Parathyroid adenoma (tissue), 2 donors: ENCODE results near the gene PPP1CB.

Experiments
- H2AFZ ChIP-seq: fragments of 300-600 bp; sonication (generic); one replicate; pipeline ENCODE4 v1.7.0; 2017; ENCODE audit warnings: antibody characterized with exemption, mild to moderate bottlenecking
- H3K27ac ChIP-seq: fragments of 300-600 bp; sonication (generic); one replicate; pipeline ENCODE4 v1.7.0; 2017
- H3K27me3 ChIP-seq: fragments of 300-600 bp; sonication (generic); one replicate; pipeline ENCODE4 v1.7.0; 2017; ENCODE audit warnings: low read length; ENCODE audit not compliant: control insufficient read depth, insufficient read depth
- H3K36me3 ChIP-seq: fragments of 300-600 bp; sonication (generic); one replicate; pipeline ENCODE4 v1.7.0; 2017; ENCODE audit warnings: low read length; ENCODE audit not compliant: control insufficient read depth, insufficient read depth
- H3K4me1 ChIP-seq: fragments of 300-600 bp; sonication (generic); one replicate; pipeline ENCODE4 v1.7.0; 2017; ENCODE audit warnings: control low read depth
- H3K4me2 ChIP-seq: fragments of 300-600 bp; sonication (generic); one replicate; pipeline ENCODE4 v1.7.0; 2017; ENCODE audit warnings: low read length
- H3K4me3 ChIP-seq: fragments of 300-600 bp; sonication (generic); one replicate; pipeline ENCODE4 v1.7.0; 2017; ENCODE audit warnings: low read depth, low read length
- H3K79me2 ChIP-seq: fragments of 300-600 bp; sonication (generic); one replicate; pipeline ENCODE4 v1.7.0; 2017; ENCODE audit warnings: control low read depth
- H3K9ac ChIP-seq: fragments of 300-600 bp; sonication (generic); one replicate; pipeline ENCODE4 v1.7.0; 2017; ENCODE audit warnings: mild to moderate bottlenecking
- H3K9me3 ChIP-seq: fragments of 300-600 bp; sonication (generic); one replicate; pipeline ENCODE4 v1.7.0; 2017; ENCODE audit warnings: low read length; ENCODE audit not compliant: control insufficient read depth
- TF ChIP-seq, protein P1 (sequence below): fragments of 300-600 bp; sonication (generic); IDR thresholded peaks from one replicate; pipeline ENCODE4 v1.7.0; 2017; ENCODE audit warnings: antibody characterized with exemption, mild to moderate bottlenecking
- donor health status: primary hyperparathyroidism.

Gene PPP1CB

DNA sequence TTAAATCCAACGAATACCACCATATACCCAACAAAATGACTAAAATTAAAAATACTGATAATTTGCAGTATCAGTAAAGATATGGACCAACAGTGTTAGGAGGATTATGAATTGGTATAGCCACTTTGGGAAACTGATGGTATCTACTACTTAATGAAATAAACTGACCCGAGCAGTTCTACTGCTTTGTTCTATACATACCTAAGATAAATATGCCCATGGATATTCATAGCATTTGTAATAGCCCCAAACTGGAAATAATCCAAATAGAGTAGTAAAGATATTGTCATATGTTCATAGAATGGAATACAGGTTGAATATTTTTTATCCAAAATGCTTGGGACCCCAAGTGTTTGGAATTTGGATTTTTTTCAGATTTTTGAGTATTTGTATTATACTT lies 20.7 kb downstream of the PPP1CB start:
- H3K9ac ChIP-seq, result no peak overlapping the region
- H3K9me3 ChIP-seq, result no peaks in the 10 kb centered on the region
- no peak overlapping the region for H2AFZ ChIP-seq
- TF ChIP-seq, protein P1, sequence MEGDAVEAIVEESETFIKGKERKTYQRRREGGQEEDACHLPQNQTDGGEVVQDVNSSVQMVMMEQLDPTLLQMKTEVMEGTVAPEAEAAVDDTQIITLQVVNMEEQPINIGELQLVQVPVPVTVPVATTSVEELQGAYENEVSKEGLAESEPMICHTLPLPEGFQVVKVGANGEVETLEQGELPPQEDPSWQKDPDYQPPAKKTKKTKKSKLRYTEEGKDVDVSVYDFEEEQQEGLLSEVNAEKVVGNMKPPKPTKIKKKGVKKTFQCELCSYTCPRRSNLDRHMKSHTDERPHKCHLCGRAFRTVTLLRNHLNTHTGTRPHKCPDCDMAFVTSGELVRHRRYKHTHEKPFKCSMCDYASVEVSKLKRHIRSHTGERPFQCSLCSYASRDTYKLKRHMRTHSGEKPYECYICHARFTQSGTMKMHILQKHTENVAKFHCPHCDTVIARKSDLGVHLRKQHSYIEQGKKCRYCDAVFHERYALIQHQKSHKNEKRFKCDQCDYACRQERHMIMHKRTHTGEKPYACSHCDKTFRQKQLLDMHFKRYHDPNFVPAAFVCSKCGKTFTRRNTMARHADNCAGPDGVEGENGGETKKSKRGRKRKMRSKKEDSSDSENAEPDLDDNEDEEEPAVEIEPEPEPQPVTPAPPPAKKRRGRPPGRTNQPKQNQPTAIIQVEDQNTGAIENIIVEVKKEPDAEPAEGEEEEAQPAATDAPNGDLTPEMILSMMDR, result no peak
- H3K36me3 ChIP-seq, result no peaks in the 10 kb centered on the region
- peaks cover 15% of the 10 kb centered on the region for H3K4me1 ChIP-seq
- no peak overlapping the region for H3K4me3 ChIP-seq
- peaks cover 69% of the 10 kb centered on the region for H3K79me2 ChIP-seq
- no peak overlapping the region for H3K4me2 ChIP-seq
- no peak overlapping the region for H3K27ac ChIP-seq
- no peaks in the 10 kb centered on the region for H3K27me3 ChIP-seq

DNA sequence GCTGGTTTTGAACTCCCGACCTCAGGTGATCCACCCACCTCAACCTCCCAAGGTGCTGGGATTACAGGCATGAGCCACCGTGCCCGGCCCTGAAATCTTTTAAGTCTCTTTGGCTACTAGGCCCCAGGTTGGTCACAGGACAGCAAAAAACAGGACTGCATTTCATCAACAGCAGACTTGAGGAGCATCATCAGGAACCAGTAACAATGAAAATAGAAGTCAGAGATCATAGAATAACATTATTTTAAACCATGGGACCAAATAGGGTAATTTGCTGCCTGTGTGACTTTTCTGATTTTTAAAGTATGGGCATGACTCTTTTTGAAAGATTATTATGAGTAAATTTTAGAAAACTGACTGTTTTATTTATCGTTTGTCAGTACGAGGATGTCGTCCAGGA lies 24.8 kb downstream of the PPP1CB start:
- no peak overlapping the region for H2AFZ ChIP-seq
- H3K4me2 ChIP-seq, result no peak overlapping the region
- no peaks in the 10 kb centered on the region for H3K9me3 ChIP-seq
- no peaks in the 10 kb centered on the region for H3K36me3 ChIP-seq
- TF ChIP-seq, protein P1, result no peak
- H3K27me3 ChIP-seq, result no peaks in the 10 kb centered on the region
- H3K4me3 ChIP-seq, result no peak overlapping the region
- peaks cover 14% of the 10 kb centered on the region for H3K4me1 ChIP-seq
- H3K9ac ChIP-seq, result no peak overlapping the region
- no peak overlapping the region for H3K27ac ChIP-seq
- H3K79me2 ChIP-seq, result peaks cover 42% of the 10 kb centered on the region

DNA sequence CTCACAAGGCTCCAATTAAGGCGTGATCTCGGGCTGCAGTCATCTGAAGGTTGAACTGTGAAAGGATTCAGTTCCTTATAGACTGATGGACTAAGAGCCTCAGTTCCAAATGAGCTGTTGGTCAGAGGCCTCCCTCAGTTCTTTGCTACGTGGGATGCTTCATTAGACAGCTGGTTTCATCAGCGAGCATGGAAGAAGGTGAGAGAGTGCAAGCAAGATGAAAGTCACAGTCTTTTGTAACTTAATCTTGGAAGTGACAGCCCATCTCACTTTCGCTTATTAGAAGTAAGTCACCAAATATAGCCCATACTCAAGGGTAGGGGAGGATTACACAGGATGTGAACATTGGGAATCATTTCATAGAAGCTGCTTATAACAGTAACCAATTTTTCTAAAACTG lies 26.8 kb downstream of the PPP1CB start:
- H3K79me2 ChIP-seq, result peaks cover 29% of the 10 kb centered on the region
- H3K36me3 ChIP-seq, result no peaks in the 10 kb centered on the region
- no peak overlapping the region for H3K4me3 ChIP-seq
- no peak overlapping the region for H3K27ac ChIP-seq
- no peak overlapping the region for H3K9ac ChIP-seq
- no peaks in the 10 kb centered on the region for H3K9me3 ChIP-seq
- no peak overlapping the region for H2AFZ ChIP-seq
- TF ChIP-seq, protein P1, result no peak
- no peak overlapping the region for H3K4me2 ChIP-seq
- H3K27me3 ChIP-seq, result no peaks in the 10 kb centered on the region
- peaks cover 2% of the 10 kb centered on the region for H3K4me1 ChIP-seq

DNA sequence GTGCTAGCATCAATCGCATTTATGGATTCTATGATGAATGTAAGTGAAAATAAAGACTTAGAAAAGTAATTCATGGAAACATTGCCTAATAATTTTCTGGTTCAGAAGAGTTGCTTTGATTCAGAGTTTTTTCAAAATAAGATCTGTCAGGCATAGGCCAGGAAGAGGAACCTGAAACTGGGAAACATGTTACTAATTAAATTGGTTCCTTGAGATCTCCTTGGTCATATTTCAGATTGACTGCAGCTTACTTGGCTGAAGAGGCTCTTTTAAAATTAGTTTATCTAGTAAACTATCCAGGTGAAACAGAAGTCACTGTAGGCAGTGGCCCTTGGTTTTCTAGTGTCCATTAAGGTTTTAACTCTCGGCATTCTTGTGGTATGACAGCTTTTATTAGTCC lies 27.4 kb downstream of the PPP1CB start:
- H2AFZ ChIP-seq, result no peak overlapping the region
- no peak overlapping the region for H3K4me2 ChIP-seq
- no peaks in the 10 kb centered on the region for H3K27me3 ChIP-seq
- no peaks in the 10 kb centered on the region for H3K9me3 ChIP-seq
- no peak overlapping the region for H3K27ac ChIP-seq
- TF ChIP-seq, protein P1, result no peak
- no peak overlapping the region for H3K9ac ChIP-seq
- H3K79me2 ChIP-seq, result peaks cover 28% of the 10 kb centered on the region
- no peak overlapping the region for H3K4me3 ChIP-seq
- peaks cover 2% of the 10 kb centered on the region for H3K4me1 ChIP-seq
- no peaks in the 10 kb centered on the region for H3K36me3 ChIP-seq

DNA sequence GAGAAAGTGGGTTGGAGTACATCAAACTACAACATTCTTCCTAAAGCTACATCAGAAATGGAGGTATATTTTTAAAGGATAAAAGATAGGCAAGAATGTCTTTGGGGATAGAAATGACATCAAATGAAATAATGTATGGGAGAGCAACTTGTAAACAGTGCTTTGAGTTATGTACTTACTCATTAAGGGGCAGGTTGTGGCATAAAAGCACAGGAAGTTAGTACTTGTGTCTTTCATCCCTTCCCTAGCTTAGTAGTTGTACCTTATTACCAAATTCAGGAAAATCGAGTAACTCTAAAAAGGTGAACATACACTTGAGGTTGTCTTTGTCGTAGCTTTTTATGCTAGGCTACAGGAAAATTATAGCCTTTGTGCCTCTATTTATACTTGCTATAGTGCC lies 28.9 kb downstream of the PPP1CB start:
- no peaks in the 10 kb centered on the region for H3K36me3 ChIP-seq
- H3K27ac ChIP-seq, result no peak overlapping the region
- H3K4me2 ChIP-seq, result no peak overlapping the region
- peaks cover 28% of the 10 kb centered on the region for H3K79me2 ChIP-seq
- H3K9me3 ChIP-seq, result no peaks in the 10 kb centered on the region
- H2AFZ ChIP-seq, result no peak overlapping the region
- no peak overlapping the region for H3K4me3 ChIP-seq
- TF ChIP-seq, protein P1, result no peak
- no peak overlapping the region for H3K9ac ChIP-seq
- peaks cover 2% of the 10 kb centered on the region for H3K4me1 ChIP-seq
- no peaks in the 10 kb centered on the region for H3K27me3 ChIP-seq
